Stimulated activated CD4-positive, alpha-beta T cell treated with anti-CD3 and anti-CD28 coated beads, Interleukin-15, amount 100 ng/mL, for 24 hours (primary cell): Measurements from ENCODE around the gene C18orf54.
A peak's percentile ranks its signal among the peaks of the same experiment; 100 is the strongest.
"Not testable (repeated sequence)": the region's sequence is repeated elsewhere in the genome, so short reads cannot be mapped to it uniquely, and the experiment has no call there.

Experiments used
- DNase-seq: peaks from one replicate; pipeline ENCODE4 v3.0.0-alpha.2; 2020

The C18orf54 gene

DNA sequence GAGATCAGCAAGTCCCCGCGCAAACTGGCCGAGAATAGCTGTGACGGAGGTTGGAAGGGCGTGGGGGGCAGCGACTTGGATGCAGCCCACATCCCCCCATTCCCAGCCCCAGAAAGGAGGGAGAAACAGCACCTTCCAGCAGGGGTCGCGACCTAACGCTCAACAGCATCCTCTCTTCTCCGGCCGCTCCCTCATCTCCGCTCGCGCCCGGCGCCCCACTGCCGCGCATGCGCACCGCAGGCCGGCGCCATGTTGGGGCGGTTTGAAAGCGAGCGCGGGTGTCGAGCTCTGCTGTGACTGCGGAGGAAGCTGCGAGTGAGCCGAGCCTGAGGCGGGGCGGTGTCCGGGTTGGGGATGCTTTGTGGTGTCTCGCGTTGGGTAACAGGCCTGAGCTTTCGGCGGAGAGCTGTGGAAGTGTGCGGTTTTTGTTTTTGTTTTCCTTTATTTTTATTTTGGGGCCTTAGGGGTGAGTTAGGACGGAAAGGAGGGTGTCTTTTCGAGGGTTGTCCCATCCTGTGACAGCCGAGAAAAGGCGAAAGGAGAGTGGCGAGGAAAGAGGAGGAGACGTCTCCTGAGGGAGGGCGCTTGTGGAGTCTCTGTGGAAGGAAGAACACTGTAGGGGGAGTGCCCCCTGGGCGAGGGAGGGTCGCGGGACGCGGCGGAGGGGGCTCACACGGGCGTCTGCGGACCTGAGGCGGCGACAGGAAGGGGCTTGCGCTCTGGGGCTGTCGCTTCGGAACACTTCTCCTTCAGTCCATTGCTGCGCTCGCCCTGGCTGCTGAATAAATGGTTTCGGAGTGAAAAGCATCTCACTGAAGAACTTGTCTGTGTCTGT, at the start of gene C18orf54, which contains the start of gene STARD6:
TSS of gene C18orf54 (plus strand) at position 247 of the 835 bp plus-strand sequence. CDS start 2,667 bp downstream, outside the sequence.
TSS of gene STARD6 (minus strand) at position 199 of the 835 bp plus-strand sequence. CDS start 3,285 bp downstream, outside the sequence.
- peak; percentile 89 for DNase-seq

DNA sequence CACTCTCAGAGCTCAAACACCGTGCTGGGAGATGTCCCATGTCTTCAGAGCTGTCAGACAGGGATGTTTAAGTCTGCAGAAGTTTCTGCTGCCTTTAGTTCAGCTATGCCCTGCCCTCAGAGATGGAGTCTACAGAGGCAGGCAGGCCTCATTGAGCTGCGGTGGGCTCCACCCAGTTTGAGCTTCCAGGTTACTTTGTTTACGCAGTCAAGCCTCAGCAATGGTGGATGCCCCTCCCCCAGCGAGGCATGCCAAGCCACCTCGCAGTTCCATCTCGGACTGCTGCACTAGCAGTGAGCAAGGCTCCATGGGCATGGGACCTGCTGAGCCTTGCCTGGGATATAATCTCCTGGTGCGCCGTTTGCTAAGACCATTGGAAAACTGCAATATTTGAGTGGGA, 48.1 kb upstream of the C18orf54 start:
- not testable (repeated sequence) for DNase-seq

DNA sequence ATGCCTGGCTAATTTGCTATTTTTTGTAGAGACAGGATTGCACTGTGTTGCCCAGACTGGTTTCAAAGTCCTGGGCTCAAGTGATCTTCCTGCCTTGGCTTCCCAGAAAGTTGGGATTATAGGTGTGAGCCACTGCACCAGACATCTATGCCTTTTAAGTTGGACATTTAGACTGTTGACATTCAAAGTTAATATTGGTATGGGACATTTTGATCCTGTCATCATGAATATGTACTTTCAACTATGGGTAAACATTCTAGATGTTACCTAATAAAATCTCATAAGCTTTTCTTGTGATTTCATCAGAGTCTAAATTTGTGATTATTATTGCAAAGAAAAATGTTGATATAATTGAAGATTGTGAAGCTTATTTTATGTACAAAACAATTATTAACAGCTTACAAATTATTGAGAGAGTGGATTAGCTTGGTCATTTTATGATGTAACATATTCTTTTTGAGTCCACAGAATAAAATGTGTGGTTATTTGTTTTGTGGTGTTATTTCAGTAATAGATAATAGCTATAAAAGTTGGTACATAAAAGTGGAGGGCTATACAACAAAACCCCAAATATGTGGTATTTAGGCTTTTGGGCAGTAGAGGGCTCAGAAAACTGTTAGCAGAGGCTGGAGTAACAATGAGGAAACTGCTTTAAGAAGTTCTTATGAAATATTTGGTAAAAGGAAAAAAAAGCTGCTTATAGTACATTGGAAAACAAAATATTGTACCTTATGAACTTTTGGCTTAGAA, 41.5 kb upstream of the C18orf54 start:
- no peak for DNase-seq

DNA sequence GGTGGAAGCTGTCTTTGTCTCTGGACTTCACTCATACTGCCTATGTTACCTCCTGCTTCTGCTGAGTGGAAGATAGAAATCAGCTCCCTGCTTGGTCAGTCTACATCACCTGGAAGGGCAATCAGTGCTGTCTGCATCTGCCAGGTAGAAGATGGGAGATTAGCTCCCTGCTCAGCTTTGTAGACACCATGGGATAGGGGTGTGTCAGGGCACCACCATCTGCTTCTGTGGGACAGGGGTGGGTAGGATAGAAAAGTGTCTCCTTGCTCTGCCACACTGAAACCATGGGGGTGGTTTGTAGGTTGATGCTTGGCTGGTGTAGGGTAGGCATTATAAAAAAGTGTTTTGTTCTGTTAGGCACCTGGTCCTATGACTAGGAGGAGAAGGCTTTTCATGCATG, 34.1 kb upstream of the C18orf54 start:
- DNase-seq: no peak

DNA sequence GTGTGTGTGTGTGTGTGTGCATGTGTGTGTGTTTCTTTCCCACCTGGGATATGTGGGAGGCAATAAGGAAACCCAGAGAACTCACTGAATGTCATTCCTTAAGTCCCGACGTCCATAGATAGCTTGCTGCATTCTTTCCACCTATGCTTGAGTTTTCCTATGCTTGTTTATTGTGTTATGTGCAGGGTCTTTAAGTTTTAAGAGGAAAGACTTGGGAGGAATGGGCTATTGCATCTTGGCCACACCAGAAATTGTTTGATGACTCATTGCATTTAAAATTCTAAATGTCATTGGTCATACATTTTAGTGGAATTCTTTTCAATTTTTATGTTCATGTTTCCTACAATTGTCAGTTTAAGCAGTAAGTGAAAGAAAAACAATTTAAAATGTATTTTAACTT, 33.7 kb upstream of the C18orf54 start:
- no peak for DNase-seq

DNA sequence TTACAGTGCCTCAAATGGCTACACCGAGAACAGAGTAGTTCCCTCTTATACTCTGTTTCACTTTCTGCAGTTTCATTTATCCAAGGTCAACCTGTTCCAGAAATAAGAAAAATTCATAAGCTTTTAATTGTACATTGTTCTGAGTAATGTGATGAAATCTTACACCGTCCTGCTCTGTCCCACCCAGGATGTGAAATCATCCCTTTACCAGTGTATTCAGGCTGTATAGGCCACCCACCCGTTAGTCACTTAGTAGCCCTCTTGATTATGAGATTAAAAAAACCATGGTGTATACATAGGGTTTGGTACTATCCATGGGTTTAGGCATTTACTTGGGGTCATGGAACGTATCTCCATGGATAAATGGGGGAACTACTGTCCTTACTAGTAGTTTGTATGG, 29.9 kb upstream of the C18orf54 start:
- no peak for DNase-seq

DNA sequence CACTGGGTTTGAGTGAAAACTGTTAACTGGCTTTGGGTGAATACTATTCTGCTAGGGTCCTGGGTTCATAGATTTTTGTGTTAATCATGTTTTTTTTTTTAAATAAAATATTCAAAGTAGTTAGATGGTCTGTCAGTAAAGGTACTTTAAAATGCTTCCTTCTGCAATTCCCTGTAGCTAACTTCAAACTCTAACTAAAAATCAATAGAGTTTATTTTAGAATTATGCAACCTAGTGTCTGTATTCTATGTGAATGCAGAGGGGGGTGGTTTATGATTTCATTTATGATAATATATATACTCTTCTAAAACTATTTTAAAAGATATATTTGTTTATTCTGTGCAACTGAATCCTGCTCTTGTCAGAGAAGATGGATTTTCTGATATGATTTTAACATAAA, 27.9 kb upstream of the C18orf54 start:
- DNase-seq: no peak

DNA sequence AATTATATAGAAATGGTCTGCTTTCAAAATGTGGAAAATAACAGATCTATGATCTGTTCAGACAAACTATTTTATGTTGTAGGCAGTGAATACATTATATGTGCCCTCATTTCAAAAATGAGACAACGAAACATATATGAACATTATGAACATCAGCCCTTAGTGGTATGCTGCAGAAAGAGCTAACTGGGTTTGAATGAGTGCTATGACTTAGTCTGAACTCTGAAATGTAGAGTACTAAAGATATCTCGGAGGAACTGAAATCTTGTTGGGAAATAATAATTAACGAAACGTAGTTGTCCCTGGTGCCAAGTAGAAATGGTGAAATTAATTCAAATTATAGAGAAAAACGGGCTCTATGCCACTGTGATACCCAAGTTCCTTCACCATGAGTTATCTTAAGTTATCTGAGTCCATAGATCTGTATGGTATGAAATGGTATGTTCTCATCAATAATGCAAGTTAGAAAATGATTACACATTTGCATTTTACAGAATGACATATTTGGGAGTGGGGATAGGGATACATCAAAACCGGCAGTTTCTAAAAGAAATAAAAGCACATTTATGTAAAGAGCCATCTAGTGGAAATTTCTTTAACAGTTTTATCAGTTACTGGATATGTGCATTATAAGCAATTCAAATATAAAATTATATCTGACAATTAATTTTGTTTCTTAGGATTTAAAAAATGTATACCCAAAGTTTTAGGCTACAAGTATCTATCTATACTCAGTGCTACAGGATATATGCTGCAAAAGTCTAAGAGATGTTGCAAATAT, 26.7 kb upstream of the C18orf54 start:
- no peak for DNase-seq

DNA sequence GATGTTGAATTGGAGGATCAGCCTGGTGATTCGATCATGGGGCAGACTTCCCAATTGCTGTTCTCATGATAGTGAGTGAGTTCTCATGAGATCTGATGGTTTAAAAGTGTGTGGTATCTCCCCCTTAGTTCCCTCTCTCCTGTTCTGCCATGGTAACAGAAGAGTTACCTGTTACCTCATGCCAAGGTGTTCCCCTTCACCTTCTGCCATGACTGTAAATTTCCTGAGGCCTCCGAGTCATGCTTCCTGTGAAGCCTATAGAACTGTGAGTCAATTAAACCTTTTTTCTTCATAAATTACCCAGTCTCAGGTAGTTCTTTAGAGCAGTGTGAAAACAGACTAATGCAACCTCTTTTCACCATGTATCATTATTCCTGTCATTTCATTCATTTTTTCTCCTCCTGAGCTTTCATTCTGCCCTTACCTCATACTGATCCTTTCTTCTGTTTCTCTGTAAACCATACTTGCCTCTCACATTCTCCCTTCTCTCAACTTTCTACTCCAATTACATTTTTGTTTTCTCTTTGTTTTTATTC, 22.0 kb upstream of the C18orf54 start:
- DNase-seq: no peak

DNA sequence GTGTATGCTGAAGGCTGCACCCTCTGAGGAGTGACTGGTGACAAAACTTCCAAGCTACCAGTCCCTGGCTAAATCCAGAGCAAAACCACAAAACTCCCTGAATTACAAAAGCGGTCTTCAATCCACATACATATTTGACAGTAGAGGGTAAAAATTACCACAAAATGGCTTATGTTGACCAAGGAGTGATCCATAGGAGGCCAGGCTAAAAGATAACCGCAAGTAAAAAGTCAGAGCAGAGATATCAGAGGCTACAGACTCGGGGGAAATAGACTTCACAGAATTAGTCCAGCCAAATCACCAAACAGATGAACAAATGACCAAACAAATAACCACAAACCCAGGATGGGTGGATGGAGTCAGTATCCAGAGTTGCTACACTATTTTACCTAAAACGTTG, 19.5 kb upstream of the C18orf54 start:
- DNase-seq: no peak

DNA sequence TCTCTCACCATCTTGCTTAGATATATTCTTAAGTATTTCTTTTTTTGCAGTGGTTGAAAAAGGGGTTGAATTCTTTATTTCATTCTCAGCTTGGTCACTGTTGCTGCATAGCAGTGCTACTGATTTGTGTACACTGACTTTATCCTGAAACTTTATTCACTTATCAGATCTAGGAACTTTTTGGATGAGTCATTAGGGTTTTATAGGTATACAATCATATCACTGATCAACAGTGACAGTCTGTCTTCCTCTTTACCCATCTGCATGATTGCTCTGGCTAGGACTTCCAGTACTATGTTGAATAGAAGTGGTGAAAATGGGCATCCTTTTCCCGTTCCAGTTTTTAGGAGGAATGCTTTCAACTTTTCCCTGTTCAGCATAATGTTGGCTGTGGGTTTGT, 6.5 kb upstream of the C18orf54 start:
- DNase-seq: no peak

DNA sequence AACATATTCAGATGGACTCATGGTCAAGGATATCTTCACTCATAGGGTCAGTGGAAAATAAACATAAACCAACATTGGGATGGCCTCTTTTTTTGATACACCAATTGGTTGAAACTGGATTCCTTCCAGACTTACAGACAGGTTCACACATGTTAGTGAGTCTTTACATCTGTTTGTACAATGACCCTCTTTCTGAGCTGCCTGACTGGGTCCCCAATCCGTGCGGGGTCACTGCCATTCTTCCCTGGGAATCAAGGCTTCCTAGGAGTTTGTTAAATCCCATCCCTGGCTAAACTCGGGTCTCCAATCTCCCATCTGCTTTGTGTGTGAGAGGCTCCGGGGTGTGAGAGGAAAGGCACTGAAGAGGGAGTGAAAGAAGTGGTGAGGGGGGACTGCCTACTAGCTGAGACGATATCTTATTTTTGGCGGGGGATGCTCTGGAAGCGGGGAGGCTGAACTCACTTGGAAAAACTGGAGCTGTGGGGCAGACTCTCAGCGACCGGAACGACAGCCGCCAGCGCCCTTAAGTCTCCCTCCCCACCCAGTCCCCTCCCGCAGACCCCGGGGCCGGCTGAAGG, 535 bp upstream of the C18orf54 start:
- no peak for DNase-seq

DNA sequence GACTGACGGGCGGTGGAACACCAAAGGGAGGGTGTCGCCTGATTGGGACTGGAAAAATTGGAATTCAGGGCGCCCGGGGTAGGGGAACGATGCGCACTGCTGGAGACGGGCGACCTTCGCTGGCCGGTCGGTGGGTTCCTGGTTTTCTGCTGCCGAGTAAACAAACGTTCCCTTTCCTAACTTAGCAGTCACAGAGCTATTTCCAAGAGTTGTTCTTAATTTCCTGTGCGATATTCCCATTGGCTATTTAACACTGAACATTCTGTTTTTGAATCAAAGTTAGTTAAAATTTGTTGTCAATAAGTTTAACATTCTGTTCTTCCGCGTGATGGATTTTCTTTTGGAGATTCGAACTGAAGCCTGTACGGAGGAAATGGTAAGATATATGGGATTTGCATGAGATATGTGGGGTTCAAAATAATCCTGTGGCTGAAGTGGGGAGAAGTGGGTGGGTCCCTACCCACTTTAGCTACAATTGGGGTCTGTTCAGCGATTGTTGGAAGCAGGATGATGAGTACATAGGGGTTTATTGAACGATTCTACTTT, 862 bp downstream of the C18orf54 start:
- DNase-seq: no peak

DNA sequence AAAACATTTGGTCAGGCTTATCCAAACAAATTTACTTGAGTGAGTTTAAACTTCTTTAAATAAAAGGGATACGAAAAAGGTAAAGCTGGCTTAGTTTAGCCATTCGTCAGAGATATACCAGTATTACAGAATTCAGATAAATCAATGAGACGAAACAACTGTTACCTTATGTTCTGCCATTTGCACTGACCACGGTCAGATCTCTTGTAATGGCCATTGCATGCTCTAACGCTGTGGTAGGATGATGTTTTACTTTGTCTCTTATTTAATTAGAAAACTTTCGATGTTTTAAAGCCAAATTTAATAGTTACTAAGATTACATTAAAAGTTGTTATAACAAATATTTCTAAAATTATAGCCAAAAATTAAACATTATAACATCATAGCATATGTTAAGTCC, 1.5 kb downstream of the C18orf54 start:
- no peak for DNase-seq

DNA sequence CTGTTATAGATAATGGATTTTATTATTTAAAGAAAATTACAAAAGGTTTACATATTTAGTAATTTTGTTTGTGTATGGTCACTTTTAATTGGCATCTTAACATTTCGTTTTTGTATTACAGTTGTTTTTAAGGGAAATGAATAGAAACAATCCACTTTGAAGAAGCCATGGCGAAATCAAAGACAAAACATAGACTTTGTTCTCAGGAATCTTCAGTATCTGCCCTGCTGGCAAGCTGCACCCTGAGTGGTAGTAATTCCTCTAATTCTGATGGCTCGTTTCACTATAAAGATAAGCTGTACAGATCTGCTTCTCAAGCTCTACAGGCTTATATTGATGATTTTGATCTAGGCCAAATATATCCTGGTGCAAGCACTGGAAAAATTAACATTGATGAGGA, 2.7 kb downstream of the C18orf54 start:
- no peak for DNase-seq

DNA sequence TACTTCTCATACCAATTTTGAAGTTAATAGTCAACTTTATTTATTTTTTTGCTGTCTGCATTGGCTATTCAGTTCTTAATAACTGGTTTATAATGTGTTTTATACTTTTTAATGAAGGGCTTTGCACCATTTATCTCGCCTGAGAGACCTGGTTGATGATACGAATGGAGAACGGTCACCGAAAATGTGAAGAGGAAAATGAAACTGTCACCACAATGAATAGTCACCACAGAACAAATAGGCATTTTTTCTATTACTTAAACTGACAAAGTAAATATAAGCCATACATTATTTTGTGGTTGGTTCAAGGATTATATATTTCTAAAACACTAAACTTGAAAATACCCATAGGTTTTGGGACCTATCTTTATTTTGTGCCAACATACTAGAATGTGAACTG, 20.4 kb downstream of the C18orf54 start:
- DNase-seq: no peak

DNA sequence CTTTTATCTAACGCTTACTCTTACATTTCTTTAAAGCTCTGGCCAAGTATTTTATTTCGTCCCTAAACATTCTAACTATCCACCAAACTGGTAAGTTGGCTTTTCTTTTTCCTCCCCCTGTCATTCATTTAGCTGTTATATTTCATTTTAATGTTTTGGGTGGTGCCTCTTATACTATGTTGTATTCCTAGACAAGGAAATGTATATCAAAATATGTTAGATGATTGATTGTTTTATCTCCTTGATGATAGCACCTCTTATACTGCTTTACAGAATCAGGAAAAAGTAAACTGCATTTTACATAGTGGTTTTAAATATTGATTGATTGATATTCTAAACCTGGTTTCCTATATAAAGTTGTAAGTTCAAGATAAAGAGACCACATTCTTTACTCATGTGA, 23.9 kb downstream of the C18orf54 start:
- DNase-seq: no peak

DNA sequence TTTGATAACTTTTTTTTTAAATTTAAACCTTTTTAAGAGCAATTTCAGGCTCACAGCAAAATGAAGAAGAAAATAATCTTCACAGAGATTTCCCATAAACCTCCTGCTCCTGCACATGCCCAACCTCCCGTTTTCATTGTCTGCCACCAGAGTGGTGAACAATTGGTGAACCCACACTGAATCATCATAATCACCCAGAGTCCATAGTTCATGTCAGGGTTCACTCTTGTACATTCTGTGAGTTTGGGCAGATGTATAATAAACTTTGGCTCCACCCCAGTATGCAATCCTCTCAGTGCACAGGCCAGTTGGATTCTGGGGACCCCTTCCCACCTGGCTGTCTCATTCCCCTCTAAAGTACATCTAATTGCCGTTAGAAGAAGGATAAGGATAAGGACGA, 24.4 kb downstream of the C18orf54 start:
- no peak for DNase-seq

DNA sequence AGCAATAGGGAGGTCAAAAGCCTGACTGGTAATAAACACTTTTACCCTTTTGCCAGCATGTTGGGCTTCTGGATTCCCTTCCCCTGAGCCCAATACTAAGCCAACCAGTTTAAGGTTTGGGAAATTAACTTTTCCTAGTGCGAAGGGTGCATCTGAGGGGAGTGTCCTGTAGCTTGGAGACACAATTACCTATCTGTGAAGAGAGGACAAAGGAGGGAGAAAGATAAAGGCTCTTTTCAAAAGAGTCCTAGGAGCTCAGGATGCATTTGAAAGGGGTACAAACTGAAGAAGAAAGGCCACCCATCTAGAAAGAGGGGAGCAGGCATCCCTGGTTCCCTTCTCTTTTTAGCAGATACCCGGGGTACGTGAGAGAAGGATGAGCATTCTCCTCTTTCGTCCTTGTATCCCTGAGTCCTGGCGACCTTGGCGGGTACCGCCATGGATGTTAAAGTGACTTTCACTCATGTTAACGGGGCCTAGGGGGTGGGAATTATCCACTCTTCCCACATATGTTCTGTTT, 25.1 kb downstream of the C18orf54 start:
- no peak for DNase-seq

DNA sequence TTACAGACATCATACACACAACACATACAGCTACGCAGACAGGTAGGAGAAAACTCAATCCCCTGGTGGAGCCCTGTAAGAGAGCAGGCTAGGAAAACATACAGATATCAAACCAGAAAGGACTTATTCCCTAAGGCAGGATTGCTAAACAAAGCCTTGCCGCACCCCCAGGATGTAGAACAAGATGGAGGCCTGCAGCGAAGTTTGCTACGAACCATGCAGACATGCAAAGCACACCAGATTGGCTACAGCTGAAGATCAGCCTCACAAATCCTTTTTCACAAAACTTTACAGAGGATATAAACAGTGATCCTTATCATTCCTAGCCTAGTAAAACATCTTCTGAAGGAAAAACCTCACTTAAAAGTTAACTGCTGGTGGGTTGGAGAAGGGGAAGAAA, 28.3 kb downstream of the C18orf54 start:
- no peak for DNase-seq

DNA sequence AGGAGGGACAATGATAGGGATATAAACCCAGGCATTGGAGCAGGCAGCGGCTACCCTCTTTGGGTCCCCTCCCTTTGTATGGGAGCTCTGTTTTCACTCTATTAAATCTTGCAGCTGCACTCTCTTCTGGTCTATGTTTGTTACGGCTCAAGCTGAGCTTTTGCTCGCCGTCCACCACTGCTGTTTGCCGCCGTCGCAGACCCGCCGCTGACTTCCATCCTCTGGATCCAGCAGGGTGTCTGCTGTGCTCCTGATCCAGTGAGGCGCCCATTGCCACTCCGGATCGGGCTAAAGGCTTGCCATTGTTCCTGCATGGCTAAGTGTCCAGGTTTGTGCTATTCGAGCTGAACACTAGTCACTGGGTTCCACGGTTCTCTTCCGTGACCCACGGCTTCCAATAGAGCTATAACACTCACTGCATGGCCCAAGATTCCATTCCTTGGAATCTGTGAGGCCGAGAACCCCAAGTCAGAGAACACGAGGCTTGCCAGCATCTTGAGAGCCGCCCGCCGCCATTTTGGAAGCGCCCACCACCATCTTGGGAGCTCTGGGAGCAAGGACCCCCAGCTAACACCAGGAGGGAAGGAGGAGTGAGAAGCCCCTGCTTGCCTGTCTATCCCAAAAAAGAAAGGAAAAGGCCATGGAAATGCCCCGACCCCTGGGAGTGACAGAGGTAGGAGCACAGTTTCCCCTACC, 29.2 kb downstream of the C18orf54 start:
- DNase-seq: not testable (repeated sequence)
